A549 treated with DMSO at 1 μM for 4 hours (cell line): Measurements from ENCODE around the gene ACTA2. TPM values are rescaled to one million over a fixed set of nuclear protein-coding genes. Genes with fewer than 3 reads are reported as not detected.

ENCODE experiments used
- total RNA-seq: library from RNA; stranded (reverse); fragments of 200-300 nt; extraction: Qiagen RNA extraction; gene quantifications from 5 replicates; pipeline ENCODE4 v1.2.3, GENCODE V29; 2022; ENCODE audit warnings: low read depth

The ACTA2 gene
- 17.1 to 22.0 TPM (median 19.1 TPM) in 5 replicates for total RNA-seq

GRCh38 chr10:88952647-88953111 lies at the start of gene ACTA2:
Gene ACTA2 (minus strand): TSS chr10:88952773. CDS start chr10:88948930, 3,843 bp downstream.

GRCh38 chr10:88990384-88991160 lies 38.0 kb upstream of the ACTA2 start, which contains the start of gene FAS:
Gene FAS (plus strand): TSS chr10:88990798. CDS start chr10:88990877, 79 bp downstream.

Other genes with a start within 250 kb of the ACTA2 start
- not detected in 5 replicates for gene LIPK, start 246.5 kb downstream of the ACTA2 start, total RNA-seq
- not detected in 5 replicates for gene LIPN, start 192.8 kb downstream of the ACTA2 start, total RNA-seq
- gene LIPM, start 150.0 kb downstream of the ACTA2 start, total RNA-seq: not detected in 5 replicates
- 0.41 to 0.63 TPM (median 0.48 TPM) in 5 replicates for gene ANKRD22, start 100.9 kb downstream of the ACTA2 start, total RNA-seq
- 32.7 to 42.8 TPM (median 35.6 TPM) in 5 replicates for gene STAMBPL1, start 72.5 kb downstream of the ACTA2 start, total RNA-seq
- gene FAS, start 38.0 kb upstream of the ACTA2 start, total RNA-seq: 31.1 to 38.3 TPM (median 34.1 TPM) in 5 replicates